Progenitor cell of endocrine pancreas (in vitro differentiated cells): ENCODE measurements around the gene TARS2. TPM values are rescaled to one million over a fixed set of nuclear protein-coding genes. Genes with fewer than 3 reads are reported as not detected.

Source experiments
- DNase-seq: peaks from one replicate; pipeline ENCODE4 v3.0.0; 2021; ENCODE audit warnings: low spot score; ENCODE audit not compliant: unreplicated experiment
- H3K27ac Mint-ChIP-seq: 2 replicates; pipeline ENCODE4 v1.8.0; 2021; ENCODE audit warnings: mild to moderate bottlenecking, moderate library complexity, mixed read lengths
- H3K27me3 Mint-ChIP-seq: 2 replicates; pipeline ENCODE4 v1.8.0; 2021; ENCODE audit warnings: mixed read lengths
- H3K36me3 Mint-ChIP-seq: 2 replicates; pipeline ENCODE4 v1.8.0; 2022; ENCODE audit warnings: mixed read lengths; ENCODE audit not compliant: insufficient read depth
- H3K4me1 Mint-ChIP-seq: 2 replicates; pipeline ENCODE4 v1.8.0; 2021; ENCODE audit warnings: low read depth, mixed read lengths
- H3K4me3 Mint-ChIP-seq: 2 replicates; pipeline ENCODE4 v1.8.0; 2021; ENCODE audit warnings: low read depth, mild to moderate bottlenecking, moderate library complexity, mixed read lengths
- H3K9me3 Mint-ChIP-seq: 2 replicates; pipeline ENCODE4 v1.8.0; 2021; ENCODE audit warnings: low read depth, mixed read lengths
- CTCF ChIP-seq: fragments of 200-600 bp; sonication (generic); IDR thresholded peaks from one replicate; pipeline ENCODE4 v1.5.0; 2021; ENCODE audit warnings: antibody characterized with exemption, mild to moderate bottlenecking; ENCODE audit not compliant: unreplicated experiment
- long read RNA-seq: library from polyadenylated mRNA; unstranded; transcript quantifications from one replicate; pipeline ENCODE4 v2.0.0, GENCODE V29; 2020
- total RNA-seq: library from RNA; stranded (reverse); gene quantifications from 2 replicates; pipeline ENCODE4 v1.2.1, GENCODE V29; 2021

Gene TARS2
- 28.4 and 30.8 TPM in 2 replicates for total RNA-seq
- long read RNA-seq, transcript TARS2-204 (18 exons, 2,729 nt), result major isoform, 87 of 149 reads
- long read RNA-seq, transcript TARS2-214 (16 exons, 2,162 nt), result minor isoform, 23 of 149 reads
- long read RNA-seq, partial matches to known transcripts, result 5 of 149 reads
- long read RNA-seq, other reads (novel, unspliced or antisense), result 34 of 149 reads

GRCh38 chr1:150486966-150487762 is at the start of gene TARS2:
TSS of gene TARS2 (plus strand) at chr1:150487419. CDS start at chr1:150487451, 32 bp downstream.
- DNase-seq, result peak; percentile 92
- Mint-ChIP-seq H3K27me3 (peaks cover 4% of the 10 kb centered on the region), H3K4me1 (peaks cover 8% of the 10 kb centered on the region), H3K27ac (peak within 1 kb of the TSS; percentile 93), H3K36me3 (peaks cover 11% of the 10 kb centered on the region), H3K4me3 (peak within 1 kb of the TSS; percentile 90), H3K9me3 (no peaks in the 10 kb centered on the region)
- TF ChIP-seq CTCF, result peak; percentile 18

GRCh38 chr1:150441121-150441520 is 46.1 kb upstream of the TARS2 start:
- no peaks in the 10 kb centered on the region for H3K9me3 Mint-ChIP-seq
- TF ChIP-seq CTCF, result no peak
- H3K4me3 Mint-ChIP-seq, result no peak overlapping the region
- DNase-seq, result no peak
- peaks cover 19% of the 10 kb centered on the region for H3K36me3 Mint-ChIP-seq
- H3K4me1 Mint-ChIP-seq, result no peaks in the 10 kb centered on the region
- H3K27ac Mint-ChIP-seq, result no peak overlapping the region
- no peaks in the 10 kb centered on the region for H3K27me3 Mint-ChIP-seq

GRCh38 chr1:150444232-150444631 is 43.0 kb upstream of the TARS2 start:
- Mint-ChIP-seq H3K27ac (no peak overlapping the region), H3K27me3 (no peaks in the 10 kb centered on the region), H3K36me3 (peaks cover 23% of the 10 kb centered on the region), H3K9me3 (no peaks in the 10 kb centered on the region), H3K4me3 (no peak overlapping the region), H3K4me1 (no peaks in the 10 kb centered on the region)
- no peak for DNase-seq
- TF ChIP-seq CTCF, result no peak

- no peak for DNase-seq
- no peak overlapping the region for H3K4me3 Mint-ChIP-seq
- no peaks in the 10 kb centered on the region for H3K27me3 Mint-ChIP-seq
- no peaks in the 10 kb centered on the region for H3K9me3 Mint-ChIP-seq
- peaks cover 16% of the 10 kb centered on the region for H3K36me3 Mint-ChIP-seq
- no peaks in the 10 kb centered on the region for H3K4me1 Mint-ChIP-seq
- no peak for TF ChIP-seq CTCF
- peak overlapping the region; percentile 24 for H3K27ac Mint-ChIP-seq
These were observed 31.0 kb upstream of the TARS2 start for GRCh38 chr1:150456146-150456647.

GRCh38 chr1:150464422-150464826 is 22.8 kb upstream of the TARS2 start:
- Mint-ChIP-seq H3K27ac (peak overlapping the region; percentile 86), H3K9me3 (no peaks in the 10 kb centered on the region), H3K4me1 (no peaks in the 10 kb centered on the region), H3K27me3 (no peaks in the 10 kb centered on the region), H3K4me3 (no peak overlapping the region), H3K36me3 (peaks cover 15% of the 10 kb centered on the region)
- peak; percentile 79 for TF ChIP-seq CTCF
- DNase-seq, result peak; percentile 55
